Measurements from ENCODE around the gene TOLLIP.

GRCh38 chr11:1298695-1299492, 10.5 kb downstream of the TOLLIP start:
- TF ChIP-seq, protein P1, sequence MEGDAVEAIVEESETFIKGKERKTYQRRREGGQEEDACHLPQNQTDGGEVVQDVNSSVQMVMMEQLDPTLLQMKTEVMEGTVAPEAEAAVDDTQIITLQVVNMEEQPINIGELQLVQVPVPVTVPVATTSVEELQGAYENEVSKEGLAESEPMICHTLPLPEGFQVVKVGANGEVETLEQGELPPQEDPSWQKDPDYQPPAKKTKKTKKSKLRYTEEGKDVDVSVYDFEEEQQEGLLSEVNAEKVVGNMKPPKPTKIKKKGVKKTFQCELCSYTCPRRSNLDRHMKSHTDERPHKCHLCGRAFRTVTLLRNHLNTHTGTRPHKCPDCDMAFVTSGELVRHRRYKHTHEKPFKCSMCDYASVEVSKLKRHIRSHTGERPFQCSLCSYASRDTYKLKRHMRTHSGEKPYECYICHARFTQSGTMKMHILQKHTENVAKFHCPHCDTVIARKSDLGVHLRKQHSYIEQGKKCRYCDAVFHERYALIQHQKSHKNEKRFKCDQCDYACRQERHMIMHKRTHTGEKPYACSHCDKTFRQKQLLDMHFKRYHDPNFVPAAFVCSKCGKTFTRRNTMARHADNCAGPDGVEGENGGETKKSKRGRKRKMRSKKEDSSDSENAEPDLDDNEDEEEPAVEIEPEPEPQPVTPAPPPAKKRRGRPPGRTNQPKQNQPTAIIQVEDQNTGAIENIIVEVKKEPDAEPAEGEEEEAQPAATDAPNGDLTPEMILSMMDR (IDR thresholded peaks at IDR 0.05): no peak
- TF ChIP-seq POLR2A (IDR thresholded peaks at IDR 0.05): no peak

All from Peyer's patch (tissue), 4 donors.